ENCODE data around the gene TRMO. TPM values are rescaled to one million over a fixed set of nuclear protein-coding genes. Genes with fewer than 3 reads are reported as not detected.

The TRMO gene
- total and polyA plus RNA-seq, 2 of the 8 experiments (the other 6 are each of a cell fraction or from before 2014, with no cell fraction given), result 4.6 to 5.6 TPM

- TF ChIP-seq YY1 (IDR thresholded peaks at IDR 0.05; ENCODE audit: low read depth, low read length), result no peak
These were observed 46.2 kb downstream of the TRMO start (continued) for GRCh38 chr9:97876061-97876460.

Data from H1 (cell line).